HUES6 (cell line): ENCODE measurements around the gene GRHL1.

ENCODE experiments used
- H3K27ac ChIP-seq: 2 replicates; pipeline ENCODE4 v1.7.0; 2013; ENCODE audit warnings: low read depth, mild to moderate bottlenecking, low read length, inconsistent platforms
- H3K27me3 ChIP-seq: 2 replicates; pipeline ENCODE4 v1.6.1; 2013; ENCODE audit warnings: low read length; ENCODE audit not compliant: control insufficient read depth, insufficient read depth
- H3K36me3 ChIP-seq: 2 replicates; pipeline ENCODE4 v1.6.1; 2013; ENCODE audit warnings: low read length; ENCODE audit not compliant: control insufficient read depth, insufficient read depth
- H3K4me1 ChIP-seq: 2 replicates; pipeline ENCODE4 v1.6.1; 2013; ENCODE audit warnings: low read length; ENCODE audit not compliant: control insufficient read depth, insufficient read depth
- H3K4me3 ChIP-seq: 2 replicates; pipeline ENCODE4 v1.5.1; 2013; ENCODE audit warnings: low read depth, low read length
- H3K9ac ChIP-seq: one replicate; pipeline ENCODE4 v1.6.1; 2013; ENCODE audit warnings: mild to moderate bottlenecking, low read length
- H3K9me3 ChIP-seq: 2 replicates; pipeline ENCODE4 v1.6.1; 2013; ENCODE audit warnings: low read depth, low read length; ENCODE audit not compliant: control insufficient read depth, insufficient read depth

The GRHL1 gene

GRCh38 chr2:9984871-9985480, 33.5 kb downstream of the GRHL1 start:
- Histone ChIP-seq H3K4me3 (no peak overlapping the region), H3K4me1 (no peaks in the 10 kb centered on the region), H3K9me3 (no peaks in the 10 kb centered on the region), H3K27me3 (no peaks in the 10 kb centered on the region), H3K27ac (no peak overlapping the region), H3K36me3 (no peaks in the 10 kb centered on the region), H3K9ac (no peak overlapping the region)

GRCh38 chr2:9985531-9986328, 34.2 kb downstream of the GRHL1 start:
- H3K9ac ChIP-seq: no peak overlapping the region
- H3K27me3 ChIP-seq: no peaks in the 10 kb centered on the region
- no peaks in the 10 kb centered on the region for H3K4me1 ChIP-seq
- no peak overlapping the region for H3K4me3 ChIP-seq
- no peaks in the 10 kb centered on the region for H3K36me3 ChIP-seq
- no peaks in the 10 kb centered on the region for H3K9me3 ChIP-seq
- no peak overlapping the region for H3K27ac ChIP-seq

GRCh38 chr2:9988320-9988719, 36.8 kb downstream of the GRHL1 start:
- Histone ChIP-seq H3K4me1 (no peaks in the 10 kb centered on the region), H3K9me3 (no peaks in the 10 kb centered on the region), H3K27ac (no peak overlapping the region), H3K27me3 (no peaks in the 10 kb centered on the region), H3K36me3 (no peaks in the 10 kb centered on the region), H3K4me3 (no peak overlapping the region), H3K9ac (no peak overlapping the region)

- H3K9me3 ChIP-seq: no peaks in the 10 kb centered on the region
- no peaks in the 10 kb centered on the region for H3K4me1 ChIP-seq
- H3K36me3 ChIP-seq: no peaks in the 10 kb centered on the region
- no peak overlapping the region for H3K27ac ChIP-seq
- H3K27me3 ChIP-seq: no peaks in the 10 kb centered on the region
- H3K4me3 ChIP-seq: no peak overlapping the region
- no peak overlapping the region for H3K9ac ChIP-seq
Observed at GRCh38 chr2:9990736-9991135, 39.2 kb downstream of the GRHL1 start.

- H3K36me3 ChIP-seq: no peaks in the 10 kb centered on the region
- H3K9me3 ChIP-seq: no peaks in the 10 kb centered on the region
- H3K27me3 ChIP-seq: no peaks in the 10 kb centered on the region
- no peak overlapping the region for H3K4me3 ChIP-seq
- no peak overlapping the region for H3K9ac ChIP-seq
- H3K4me1 ChIP-seq: no peaks in the 10 kb centered on the region
- no peak overlapping the region for H3K27ac ChIP-seq
Observed at GRCh38 chr2:9991221-9991620, 39.7 kb downstream of the GRHL1 start.

GRCh38 chr2:9991829-9992273, 40.4 kb downstream of the GRHL1 start:
- Histone ChIP-seq H3K27me3 (no peaks in the 10 kb centered on the region), H3K36me3 (no peaks in the 10 kb centered on the region), H3K4me1 (no peaks in the 10 kb centered on the region), H3K4me3 (no peak overlapping the region), H3K27ac (no peak overlapping the region), H3K9me3 (no peaks in the 10 kb centered on the region), H3K9ac (no peak overlapping the region)

- Histone ChIP-seq H3K9me3 (no peaks in the 10 kb centered on the region), H3K9ac (no peak overlapping the region), H3K27ac (no peak overlapping the region), H3K27me3 (no peaks in the 10 kb centered on the region), H3K36me3 (no peaks in the 10 kb centered on the region), H3K4me1 (no peaks in the 10 kb centered on the region), H3K4me3 (no peak overlapping the region)
Observed at GRCh38 chr2:9992427-9993187, 41.1 kb downstream of the GRHL1 start.

GRCh38 chr2:9993488-9994165, 42.1 kb downstream of the GRHL1 start:
- Histone ChIP-seq H3K9me3 (no peaks in the 10 kb centered on the region), H3K36me3 (no peaks in the 10 kb centered on the region), H3K4me3 (no peak overlapping the region), H3K27ac (no peak overlapping the region), H3K27me3 (no peaks in the 10 kb centered on the region), H3K9ac (no peak overlapping the region), H3K4me1 (no peaks in the 10 kb centered on the region)

GRCh38 chr2:9994462-9994861, 43.0 kb downstream of the GRHL1 start:
- Histone ChIP-seq H3K9ac (no peak overlapping the region), H3K27ac (no peak overlapping the region), H3K9me3 (no peaks in the 10 kb centered on the region), H3K4me3 (no peak overlapping the region), H3K36me3 (no peaks in the 10 kb centered on the region), H3K4me1 (no peaks in the 10 kb centered on the region), H3K27me3 (no peaks in the 10 kb centered on the region)

GRCh38 chr2:9995059-9995458, 43.6 kb downstream of the GRHL1 start:
- H3K9me3 ChIP-seq: no peaks in the 10 kb centered on the region

More at GRCh38 chr2:9995059-9995458, 43.6 kb downstream of the GRHL1 start:
- Histone ChIP-seq H3K27me3 (no peaks in the 10 kb centered on the region), H3K36me3 (no peaks in the 10 kb centered on the region), H3K4me1 (no peaks in the 10 kb centered on the region), H3K9ac (no peak overlapping the region), H3K27ac (no peak overlapping the region), H3K4me3 (no peak overlapping the region)
